SH-SY5Y (cell line): ENCODE measurements around the gene TASP1.

ENCODE experiments used
- GATA2 ChIP-seq: IDR thresholded peaks from 2 replicates; pipeline ENCODE4 v1.6.1; 2011; ENCODE audit warnings: mild to moderate bottlenecking, low read depth, low read length
- GATA3 ChIP-seq: IDR thresholded peaks from 2 replicates; pipeline ENCODE4 v1.6.1; 2011; ENCODE audit warnings: low read depth, mild to moderate bottlenecking, low read length, moderate library complexity

- no peak for TF ChIP-seq GATA2
- no peak for TF ChIP-seq GATA3
These were observed 114.4 kb downstream of the TASP1 start for GRCh38 chr20:13524339-13524738.
